CD4-positive, alpha-beta T cell treated with Interleukin-1 beta for 1 hour (primary cell): ENCODE measurements around the gene PDGFB.
A peak's percentile ranks its signal among the peaks of the same experiment; 100 is the strongest.

Experiments used
- DNase-seq, 2 donors: peaks; one replicate each; pipeline ENCODE4 v3.0.0-alpha.2; 2020 to 2022

The PDGFB gene

GRCh38 chr22:39194098-39194497 is 50.7 kb downstream of the PDGFB start:
- no peak for DNase-seq

GRCh38 chr22:39188809-39189208 is 56.0 kb downstream of the PDGFB start:
- no peak for DNase-seq

- DNase-seq: no peak
Measured at GRCh38 chr22:39185601-39186012, 59.2 kb downstream of the PDGFB start.

GRCh38 chr22:39184586-39185577 is 59.9 kb downstream of the PDGFB start:
- DNase-seq: no peak

DNA sequence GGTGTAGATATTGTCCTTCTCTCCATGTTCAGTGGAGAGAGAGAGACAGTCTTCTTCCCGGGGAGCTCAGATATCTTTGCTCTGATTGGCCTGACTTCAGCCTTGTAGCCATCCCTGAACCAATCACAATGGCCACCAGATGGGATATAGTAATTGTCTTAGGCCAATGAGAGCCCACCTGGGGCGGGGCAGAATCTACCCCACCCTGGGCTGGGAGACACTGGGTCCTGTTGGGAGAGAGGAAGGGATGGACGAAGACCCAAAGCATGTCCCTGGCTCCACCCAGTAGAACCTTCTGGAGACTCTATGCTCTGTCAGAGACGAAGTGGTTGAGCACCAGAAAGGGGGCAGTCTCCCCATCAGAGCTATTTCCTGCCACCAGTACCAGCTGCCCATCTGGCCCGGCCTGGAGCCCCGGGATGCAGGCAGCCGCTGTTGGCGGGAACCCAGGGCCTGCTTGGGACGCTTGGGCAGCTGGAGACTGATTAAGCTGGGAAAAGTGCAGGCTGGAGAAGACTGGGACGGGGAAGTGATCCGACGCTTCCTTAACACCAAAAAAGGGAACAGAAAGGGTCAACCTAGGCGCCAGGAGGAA is 60.7 kb downstream of the PDGFB start:
- DNase-seq: no peak

- no peak for DNase-seq
Measured at GRCh38 chr22:39182478-39183030, 62.2 kb downstream of the PDGFB start.

DNA sequence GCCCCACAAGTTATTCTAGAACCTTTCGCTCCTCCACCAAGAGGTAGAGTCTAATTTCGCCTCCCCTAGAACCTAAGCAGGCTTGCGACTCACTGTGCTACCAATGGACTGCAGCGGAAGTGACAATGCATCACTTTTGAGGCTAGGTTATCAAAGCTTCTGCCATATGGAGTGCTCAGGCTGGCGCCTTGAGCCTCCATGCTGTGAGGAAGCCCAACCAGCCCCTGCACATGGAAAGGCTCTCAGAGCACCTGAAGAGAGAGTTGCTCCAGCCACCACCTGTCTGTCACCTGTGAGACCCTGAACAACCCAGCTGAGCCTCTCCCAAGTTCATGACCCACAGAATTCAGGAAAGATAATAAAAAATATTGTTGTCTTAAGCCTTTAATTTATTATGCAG is 63.0 kb downstream of the PDGFB start:
- no peak for DNase-seq

DNA sequence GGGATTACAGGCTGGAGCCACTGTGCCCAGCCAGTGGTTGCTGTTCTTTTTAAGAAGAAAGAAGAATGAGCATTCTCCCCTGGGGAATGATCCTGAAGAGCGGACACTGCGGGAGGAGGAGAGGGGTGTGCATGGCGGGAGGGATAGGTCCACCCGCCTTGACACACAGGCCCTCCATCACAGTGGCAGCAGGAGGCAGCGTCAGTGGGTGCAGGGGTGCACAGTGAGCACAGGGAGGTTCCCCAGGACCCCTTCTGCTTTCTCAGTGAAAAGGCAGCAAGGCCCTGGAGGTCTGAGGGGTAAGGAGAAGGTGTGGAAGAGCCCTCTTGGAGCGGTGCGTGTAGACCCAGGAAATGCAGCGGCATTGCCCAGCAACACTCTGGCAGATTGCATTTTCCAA is 63.4 kb downstream of the PDGFB start:
- DNase-seq: no peak

- DNase-seq: no peak
Measured at GRCh38 chr22:39179841-39180335, 64.9 kb downstream of the PDGFB start.

DNA sequence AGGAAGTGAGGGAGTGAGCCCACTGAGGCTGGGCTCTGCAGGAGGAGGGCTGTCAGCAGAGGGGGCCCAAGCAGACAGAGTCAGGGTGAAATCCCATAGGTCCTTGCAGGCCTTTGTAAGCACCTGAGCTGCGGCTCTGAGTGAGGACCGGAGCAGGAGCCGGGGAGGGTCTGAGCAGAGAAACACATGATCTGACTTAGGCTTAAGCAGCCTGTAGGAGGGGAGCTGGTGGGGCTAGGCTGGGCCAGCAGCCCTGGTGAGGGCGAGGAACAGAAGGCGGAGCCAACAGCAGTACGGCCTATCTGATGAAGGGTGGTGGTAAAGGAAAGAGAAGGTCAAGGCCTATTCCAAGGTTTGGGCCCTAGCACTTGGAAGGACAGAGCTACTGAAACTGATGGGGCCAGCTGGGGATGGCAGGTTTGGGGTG is 65.4 kb downstream of the PDGFB start:
- DNase-seq: no peak

DNA sequence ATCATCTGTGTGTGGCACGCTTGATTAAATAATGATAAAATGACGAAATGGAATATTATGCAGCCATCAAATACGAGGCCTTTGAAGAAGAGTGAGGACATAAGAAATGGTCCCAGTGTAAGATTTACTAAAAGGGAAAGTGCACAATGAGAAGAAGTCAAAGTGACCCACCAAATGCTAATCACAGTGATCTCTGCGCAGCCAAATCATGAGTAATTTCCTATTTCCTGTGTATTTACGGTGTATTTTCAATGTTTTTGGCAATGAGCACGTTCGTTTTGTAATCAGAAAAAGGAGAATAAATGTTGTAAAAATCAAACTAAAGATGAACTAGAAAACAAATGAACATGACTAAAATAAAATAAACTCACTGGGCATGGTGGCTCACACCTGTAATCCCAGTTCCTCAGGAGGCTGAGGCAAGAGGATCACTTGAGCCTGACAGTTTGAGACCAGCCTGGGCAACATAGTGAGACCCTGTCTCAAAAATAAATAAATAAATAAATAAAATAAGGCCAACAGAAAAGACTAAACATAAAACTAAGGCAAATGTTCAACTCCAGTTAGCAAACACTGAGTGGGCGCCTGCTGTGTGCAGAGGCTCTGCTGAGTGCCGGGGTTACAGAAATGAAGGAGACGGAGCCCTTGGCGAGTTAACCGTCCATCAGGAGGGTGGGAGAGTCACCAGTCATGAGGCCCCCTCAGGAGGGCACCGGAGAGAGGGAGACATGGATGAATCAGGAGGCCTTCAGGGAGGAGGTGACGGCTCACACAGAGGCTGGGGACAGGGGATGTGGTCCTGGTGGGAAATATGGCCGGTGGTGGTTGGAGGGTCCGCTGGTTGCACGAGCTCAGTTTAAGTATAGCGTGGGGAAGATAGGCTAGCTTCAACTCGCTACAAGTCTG is 66.3 kb downstream of the PDGFB start:
- DNase-seq: peak in 1 of 2 donors; percentile 18

- DNase-seq: no peak
Measured at GRCh38 chr22:39177791-39178190, 67.0 kb downstream of the PDGFB start.

- DNase-seq: no peak
Measured at GRCh38 chr22:39177456-39177775, 67.4 kb downstream of the PDGFB start.

- no peak for DNase-seq
Measured at GRCh38 chr22:39176714-39177455, 67.9 kb downstream of the PDGFB start.

DNA sequence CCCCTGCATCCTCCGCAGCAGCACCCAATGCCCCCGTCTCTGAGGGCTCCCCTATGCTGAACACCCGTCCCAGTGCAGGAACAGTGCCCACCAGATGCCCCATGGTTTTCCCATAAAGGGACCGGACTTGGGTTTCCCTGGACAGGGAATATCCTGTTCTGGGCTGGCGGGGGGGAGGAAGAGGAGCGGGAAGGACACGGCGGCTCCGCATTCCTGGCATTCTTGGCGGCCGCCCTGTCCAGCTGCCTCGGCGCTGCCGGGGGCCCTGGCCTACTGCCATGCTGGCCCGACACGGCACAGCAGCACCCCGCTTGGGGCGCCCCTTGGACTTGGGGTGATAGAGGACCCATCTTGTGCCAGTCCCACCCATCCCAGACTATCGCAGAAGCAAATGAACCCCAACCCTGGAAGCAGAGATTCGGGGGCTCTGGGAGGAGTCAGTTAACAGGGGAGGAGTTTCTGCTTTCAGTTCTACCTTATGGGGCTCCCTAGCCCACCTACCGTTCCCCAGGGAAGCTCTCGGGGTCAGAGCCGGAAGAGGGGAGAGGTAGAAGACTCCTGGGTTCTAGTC is 68.6 kb downstream of the PDGFB start:
- no peak for DNase-seq

GRCh38 chr22:39175353-39176142 is 69.2 kb downstream of the PDGFB start:
- no peak for DNase-seq

DNA sequence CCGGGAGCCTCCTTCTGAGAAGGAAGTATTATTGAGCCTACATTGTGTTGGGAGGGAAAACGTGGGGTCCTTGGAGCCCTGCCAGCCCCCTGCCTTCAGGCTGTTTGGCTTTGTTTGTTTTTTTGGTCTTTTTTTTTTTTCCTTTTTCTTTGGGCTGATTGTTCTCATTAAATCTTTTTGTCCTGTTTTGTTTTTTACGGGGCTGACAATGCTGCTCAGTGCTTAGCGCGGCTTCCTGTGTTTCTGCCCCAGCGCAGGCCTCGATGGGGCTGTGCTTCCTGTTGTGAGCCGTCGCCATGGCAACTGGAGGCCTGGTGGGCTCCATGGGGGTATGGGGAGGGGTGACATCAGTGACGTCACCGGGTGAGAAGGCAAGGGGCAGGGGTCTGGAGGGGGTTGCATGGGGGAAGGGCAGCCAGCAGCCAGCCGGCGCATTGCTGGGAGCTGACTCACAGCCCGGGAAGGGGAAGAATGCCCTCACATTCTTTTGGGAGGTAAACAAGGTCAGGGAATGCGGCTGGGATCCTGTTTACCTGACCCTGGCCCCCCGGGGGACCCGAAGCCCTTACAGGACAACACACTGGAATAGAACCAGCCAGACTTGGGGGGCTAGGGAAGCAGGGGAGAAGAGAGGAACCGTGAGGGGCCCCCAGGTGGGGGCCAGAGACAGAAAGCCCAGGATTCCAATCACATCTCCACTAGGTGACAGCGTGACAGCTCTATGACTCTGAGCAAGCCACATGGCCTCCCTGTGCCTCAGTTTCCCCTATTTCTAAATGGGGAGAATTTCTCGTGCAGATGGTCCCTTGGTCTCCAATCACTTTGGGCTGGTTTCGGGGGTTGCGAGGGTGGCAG is 70.1 kb downstream of the PDGFB start:
- DNase-seq: peak; percentile 86 to 91

DNA sequence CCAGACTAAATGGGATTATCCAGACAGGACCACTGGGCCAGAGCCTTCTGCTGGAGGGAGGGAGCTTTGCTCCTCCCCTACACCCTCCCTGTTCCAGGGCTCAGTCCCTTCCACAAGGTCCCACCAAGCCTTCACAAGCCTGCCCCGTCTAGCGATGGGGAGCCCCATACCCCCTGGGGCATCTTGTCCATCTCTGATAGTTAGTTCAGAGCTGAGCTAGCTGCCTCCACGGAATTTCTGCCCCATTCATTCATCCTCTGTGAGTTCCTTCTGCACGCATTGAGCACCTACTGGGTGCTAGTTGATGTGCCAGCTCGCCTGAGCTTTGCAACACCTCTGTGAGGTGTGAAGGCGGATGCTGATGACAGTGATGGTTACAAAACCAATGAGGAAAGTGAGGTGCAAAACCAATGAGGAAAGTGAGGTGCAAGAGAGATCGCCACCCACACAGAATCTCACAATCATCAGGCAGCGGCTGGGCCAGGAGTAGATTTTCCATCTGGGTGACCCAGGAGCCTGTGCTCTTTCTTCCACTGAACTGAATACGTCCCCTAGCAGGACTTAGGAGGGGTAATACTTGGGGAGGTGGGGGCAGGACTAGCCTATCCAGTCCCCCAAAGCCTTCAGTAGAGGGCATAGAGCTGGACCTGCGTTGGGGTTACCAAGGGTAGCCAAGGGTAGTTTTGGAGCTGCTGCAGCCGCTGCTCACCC is 70.8 kb downstream of the PDGFB start:
- peak; percentile 69 to 78 for DNase-seq
